GM19043 (cell line): ENCODE data around the gene DHX29.
"Not testable (repeated sequence)": the region's sequence is repeated elsewhere in the genome, so short reads cannot be mapped to it uniquely, and the experiment has no call there.

Experiments used
- ATAC-seq: cut with Tn5 transposase; IDR thresholded peaks from one replicate; pipeline ENCODE4 v1.9.1; 2021; ENCODE audit warnings: low read depth; ENCODE audit not compliant: unreplicated experiment

The DHX29 gene

DNA sequence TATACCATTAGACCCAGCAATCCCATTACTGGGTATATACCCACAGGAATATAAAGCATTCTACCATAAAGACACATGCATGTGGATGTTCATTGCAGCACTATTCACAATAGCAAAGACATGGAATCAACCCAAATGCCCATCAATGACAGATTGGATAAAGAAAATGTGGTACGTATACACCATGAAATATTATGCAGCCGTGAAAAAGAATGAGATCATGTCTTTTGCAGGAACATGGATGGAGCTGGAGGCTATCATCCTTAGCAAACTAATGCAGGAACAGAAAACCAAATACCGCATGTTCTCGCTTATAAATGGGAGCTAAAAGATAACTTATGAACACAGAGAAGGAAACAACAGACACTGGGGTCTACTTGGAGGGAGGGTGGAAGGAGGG is 10.7 kb upstream of the DHX29 start:
- not testable (repeated sequence) for ATAC-seq

- ATAC-seq = no peak
These were observed 9.3 kb upstream of the DHX29 start for GRCh38 chr5:55316837-55317236.

DNA sequence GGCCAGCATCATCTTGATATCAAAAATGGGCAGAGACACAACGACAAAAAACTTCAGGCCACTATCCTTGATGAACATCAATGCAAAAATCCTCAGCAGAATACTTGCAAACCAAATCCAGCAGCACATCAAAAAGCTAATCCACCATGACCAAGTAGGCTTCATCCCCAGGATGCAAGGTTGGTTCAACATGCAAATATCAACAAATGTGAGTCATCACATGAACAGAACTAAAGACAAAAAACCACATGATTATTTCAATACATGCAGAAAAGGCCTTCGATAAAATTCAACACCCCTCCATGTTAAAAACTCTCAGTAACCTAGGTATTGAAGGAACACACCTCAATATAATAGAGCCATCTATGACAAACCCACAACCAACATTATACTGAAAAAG is 8.8 kb upstream of the DHX29 start:
- ATAC-seq = no peak

DNA sequence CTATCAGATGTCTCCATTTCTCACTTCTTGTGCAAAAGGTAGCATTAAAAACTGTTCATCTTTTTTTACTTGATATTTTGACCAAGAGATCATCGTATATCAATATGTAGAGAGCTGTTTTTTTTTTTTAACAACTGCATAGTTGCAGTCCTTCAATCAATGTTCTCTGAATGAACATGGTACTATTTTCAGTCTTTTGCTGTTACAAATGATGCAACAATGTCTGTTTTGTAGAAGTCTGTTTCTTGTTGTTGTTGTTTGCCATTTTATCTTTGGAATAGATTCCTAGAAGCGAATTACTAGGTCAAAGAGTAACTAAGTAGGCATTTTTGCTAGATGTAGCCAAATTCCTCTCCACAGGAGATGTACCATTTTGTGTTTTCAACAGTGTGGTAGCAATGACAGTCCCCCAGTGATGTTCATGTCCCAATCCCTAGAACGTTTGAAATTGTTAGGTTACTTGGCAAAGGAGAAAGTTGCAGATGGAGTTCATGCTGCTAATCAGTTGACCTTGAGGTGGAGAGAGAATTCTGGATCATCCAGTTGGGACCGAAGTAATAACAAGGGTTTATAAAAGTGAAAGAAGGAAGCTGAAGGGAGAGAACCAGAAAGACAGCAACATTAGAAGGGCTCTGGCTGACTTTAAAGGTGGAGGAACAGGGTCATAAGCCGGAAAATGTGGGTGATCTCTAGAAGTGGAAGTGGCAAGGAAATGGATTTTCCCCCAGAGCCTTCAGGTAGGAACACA is 6.5 kb upstream of the DHX29 start:
- no peak for ATAC-seq

DNA sequence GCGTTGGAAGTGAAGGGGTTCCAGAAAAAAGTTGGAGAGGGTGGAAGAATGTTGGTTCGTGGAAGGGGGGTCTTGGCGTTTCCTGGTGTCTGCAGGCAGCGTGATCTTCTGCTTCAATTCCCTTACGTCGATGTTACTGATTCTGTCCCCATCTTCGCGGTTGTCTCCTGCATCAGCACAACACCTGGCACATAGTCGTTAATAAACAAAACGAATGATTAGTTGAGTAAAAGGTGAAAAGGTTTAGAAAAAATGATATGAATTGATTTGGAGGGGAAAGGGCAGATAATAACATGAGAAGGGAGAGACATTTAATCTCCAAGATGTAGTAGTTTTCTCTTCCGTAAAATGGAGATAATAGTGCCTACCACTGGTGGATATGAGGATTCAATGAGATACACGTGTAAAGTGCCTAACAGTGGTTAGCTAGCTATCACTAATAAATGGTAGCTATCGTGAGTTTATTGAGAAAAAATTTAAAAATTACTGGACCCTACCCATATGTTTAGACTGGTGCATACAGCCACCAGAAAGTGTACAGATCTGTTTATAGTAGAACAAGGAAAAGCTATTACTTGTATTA is 851 bp upstream of the DHX29 start:
- ATAC-seq = no peak

- peak; percentile 2 for ATAC-seq
These were observed 682 bp downstream of the DHX29 start for GRCh38 chr5:55306641-55307382.

DNA sequence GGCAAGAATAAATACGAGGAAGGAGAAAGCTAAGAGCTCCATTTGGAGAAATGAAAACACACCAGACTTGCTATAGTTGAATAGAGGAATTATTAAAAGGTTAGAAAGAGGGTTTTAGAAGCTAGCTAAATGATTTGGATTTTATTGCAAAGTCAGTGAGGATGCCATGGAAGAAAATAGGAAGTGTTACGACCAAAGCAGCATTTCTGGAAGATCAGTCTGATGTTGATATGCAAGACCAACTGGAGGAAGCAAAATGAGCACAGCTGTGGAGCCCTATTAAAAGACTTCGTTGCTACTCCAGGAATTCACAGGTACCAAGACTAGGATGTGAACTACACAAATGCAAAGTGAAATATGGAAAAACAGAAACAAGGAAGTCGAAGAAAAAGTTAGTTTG is 2.1 kb downstream of the DHX29 start:
- ATAC-seq = no peak

GRCh38 chr5:55304584-55304983 is 2.9 kb downstream of the DHX29 start:
- no peak for ATAC-seq

DNA sequence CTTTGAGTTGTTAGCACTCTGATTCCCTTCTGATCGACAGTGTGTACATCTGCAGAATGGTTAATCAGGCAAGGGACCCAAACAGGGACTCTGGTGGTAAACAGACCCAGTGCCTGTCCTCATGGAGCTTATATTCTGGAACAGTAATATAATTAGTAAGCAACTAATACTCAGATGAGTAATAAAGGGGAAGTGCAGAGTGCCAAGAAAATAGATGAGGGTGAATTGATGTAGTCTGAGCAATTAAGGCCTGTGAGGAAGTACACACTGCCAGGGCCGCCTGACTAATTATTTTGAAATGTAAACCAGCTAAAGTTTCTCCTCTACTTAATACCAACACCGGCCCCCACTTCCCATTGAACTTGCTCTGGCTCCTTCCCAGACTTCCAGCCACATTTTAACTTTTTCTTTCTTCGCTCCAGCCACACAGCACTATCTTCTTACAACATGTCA is 4.2 kb downstream of the DHX29 start:
- ATAC-seq = no peak

- ATAC-seq = no peak
These were observed 6.6 kb downstream of the DHX29 start for GRCh38 chr5:55300890-55301289.

- ATAC-seq = no peak
These were observed 12.6 kb downstream of the DHX29 start for GRCh38 chr5:55294935-55295334.

- no peak for ATAC-seq
These were observed 16.5 kb downstream of the DHX29 start for GRCh38 chr5:55290991-55291390.

DNA sequence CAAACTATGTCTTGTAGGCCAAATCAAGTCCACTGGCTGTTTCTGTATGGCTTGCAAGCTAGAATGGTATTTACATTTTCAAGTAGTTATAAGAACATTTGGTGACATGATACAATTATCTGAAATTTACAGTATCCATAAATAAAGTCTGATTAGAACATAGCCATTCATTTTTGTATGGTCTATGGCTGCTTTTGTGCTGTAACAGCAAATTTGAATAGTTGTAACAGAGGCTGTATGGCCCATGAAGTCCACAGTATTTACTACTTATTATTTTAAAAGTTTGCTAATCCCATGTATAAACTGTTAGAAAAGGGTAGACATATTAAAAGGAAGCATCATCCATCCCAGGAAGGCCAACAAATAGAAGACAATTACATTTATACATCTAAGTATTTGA is 17.7 kb downstream of the DHX29 start:
- no peak for ATAC-seq

- no peak for ATAC-seq
These were observed 21.0 kb downstream of the DHX29 start for GRCh38 chr5:55286411-55286933.

- ATAC-seq = no peak
These were observed 28.7 kb downstream of the DHX29 start for GRCh38 chr5:55278778-55279177.

GRCh38 chr5:55276771-55277170 is 30.7 kb downstream of the DHX29 start:
- no peak for ATAC-seq

- ATAC-seq = no peak
These were observed 49.2 kb downstream of the DHX29 start for GRCh38 chr5:55258339-55258738.

DNA sequence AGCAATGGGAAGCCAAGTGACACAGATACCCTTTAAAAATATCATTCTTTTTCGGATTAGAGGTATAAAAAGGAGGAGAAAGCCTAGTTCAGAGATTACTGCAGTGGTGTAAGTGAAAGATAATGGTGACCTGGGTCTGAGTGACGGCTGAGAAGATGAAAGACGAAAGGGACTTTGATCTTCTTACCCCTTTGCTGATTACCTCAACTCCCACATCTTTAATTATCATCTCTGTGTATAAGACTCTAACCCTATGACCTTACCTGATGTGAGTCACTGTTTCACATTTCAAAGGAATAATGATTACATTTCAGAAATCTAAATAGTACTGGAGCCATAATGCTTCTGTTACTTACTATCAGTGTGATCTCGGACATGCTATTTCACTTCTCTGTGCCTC is 52.7 kb downstream of the DHX29 start:
- ATAC-seq = no peak

GRCh38 chr5:55250064-55250463 is 57.4 kb downstream of the DHX29 start:
- no peak for ATAC-seq

- ATAC-seq = no peak
These were observed 65.7 kb downstream of the DHX29 start for GRCh38 chr5:55241746-55242145.

DNA sequence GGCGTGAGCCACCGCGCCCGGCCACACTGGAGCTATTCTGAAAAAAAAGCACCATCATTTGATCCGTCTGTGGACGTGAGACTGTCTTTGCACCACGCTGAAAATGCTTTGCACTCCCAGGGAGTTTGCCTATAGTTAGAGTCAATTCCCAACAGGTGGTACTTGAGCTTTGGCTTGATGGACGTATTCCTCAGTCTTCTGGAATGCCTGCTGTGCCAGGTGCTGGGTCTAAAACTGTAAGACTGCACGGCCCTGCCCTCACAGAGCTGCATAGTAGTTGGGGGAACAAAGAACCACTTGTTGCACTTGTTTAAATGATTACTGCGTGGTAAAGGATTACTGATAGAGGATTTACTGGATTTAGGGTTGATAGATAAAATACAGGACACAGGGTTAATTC is 70.7 kb downstream of the DHX29 start:
- no peak for ATAC-seq
